Transverse colon (tissue), 4 donors: ENCODE data around the gene NAB2. TPM values are rescaled to one million over a fixed set of nuclear protein-coding genes. Genes with fewer than 3 reads are reported as not detected.
A peak's percentile ranks its signal among the peaks of the same experiment; 100 is the strongest.

ENCODE experiments used
- DNase-seq: peaks from one replicate; pipeline ENCODE4 v3.0.0-alpha.2; 2019
- H3K27ac ChIP-seq, 4 donors: fragments of 200-600 bp; sonication (generic); 2 replicates each; pipeline ENCODE4 v1.5.1; 2016 to 2018; ENCODE audit warnings: inconsistent platforms in 4 of 4
- H3K27me3 ChIP-seq: fragments of 200-600 bp; sonication (generic); 2 replicates; pipeline ENCODE4 v1.5.1; 2017; ENCODE audit warnings: inconsistent platforms
- H3K36me3 ChIP-seq, 4 donors: fragments of 200-600 bp; sonication (generic); 2 replicates each; pipeline ENCODE4 v1.5.1; 2017 to 2019; ENCODE audit warnings: inconsistent platforms in 4 of 4
- H3K4me1 ChIP-seq, 4 donors: fragments of 200-600 bp; sonication (generic); 2 replicates each; pipeline ENCODE4 v1.5.1; 2017 to 2020; ENCODE audit warnings: inconsistent platforms in 4 of 4
- H3K4me3 ChIP-seq, 4 donors: fragments of 200-600 bp; sonication (generic); 1 replicate in 1 of 4; 2 replicates in 3 of 4; pipeline versions ENCODE4 v1.5.1 to v1.6.1; 2017 to 2019; ENCODE audit warnings: inconsistent platforms in 4 of 4
- H3K9me3 ChIP-seq, 2 donors: fragments of 200-600 bp; sonication (generic); 2 replicates each; pipeline ENCODE4 v1.5.1; 2017 to 2019; ENCODE audit warnings: inconsistent platforms in 2 of 2
- CTCF ChIP-seq, 5 experiments: fragments of 200-600 bp in 3 of 5; fragments of 450-650 bp in 2 of 5; sonication (generic) in 3 of 5; IDR thresholded peaks; 1 replicate in 2 of 5; 2 replicates in 3 of 5; pipeline ENCODE4 v1.5.1; 2016 to 2017; ENCODE audit warnings: antibody characterized with exemption in 5 of 5, inconsistent platforms in 3 of 5, mild to moderate bottlenecking in 2 of 5, moderate library complexity in 1 of 5
- EP300 ChIP-seq: sonication (generic); formaldehyde crosslinking; IDR thresholded peaks from one replicate; pipeline ENCODE4 v1.6.1; 2017; ENCODE audit warnings: antibody characterized with exemption, low read depth
- POLR2A ChIP-seq: fragments of 450-650 bp; IDR thresholded peaks from one replicate; pipeline ENCODE4 v1.6.1; 2016; ENCODE audit warnings: antibody characterized with exemption, mild to moderate bottlenecking, moderate library complexity
- POLR2AphosphoS5 ChIP-seq, 3 donors: sonication (generic); formaldehyde crosslinking; IDR thresholded peaks; one replicate each; pipeline ENCODE4 v1.6.1; 2016; ENCODE audit warnings: antibody characterized with exemption in 3 of 3
- WGBS, 2 donors: methylation state at CpG; one replicate each; pipeline ENCODE4 v1.1.5; 2018; ENCODE audit warnings: low coverage in 1 of 2; 5-methylcytosine and 5-hydroxymethylcytosine counted together
- in situ Hi-C, 4 donors: fragments of 200-750 bp; cut with MboI; loops; one replicate each; pipeline versions ENCODE4 v1.15.0 to v1.15.1; 2017; ENCODE audit warnings: low sequenced_read_pairs in 3 of 4, low pct_ligation_motif_present in 1 of 4, low pct_unique_long_range_greater_than_20kb in 1 of 4
- intact Hi-C: fragments of 100-400 bp; cut with DNase I; formaldehyde crosslinking; loops from one replicate; pipeline ENCODE4 v1.15.1; 2023; ENCODE audit warnings: low total_unique reads
- total RNA-seq, 4 donors: library from RNA; depleted of rRNA; stranded (reverse); fragments of >200 nt; gene quantifications; one replicate each; pipeline ENCODE4 v1.1.0, GENCODE V29; 2016

The NAB2 gene
- total RNA-seq, 4 donors from 2014 or later = 2.6 to 9.1 (median 4.7) TPM

- Histone ChIP-seq H3K9me3 (no peaks in the 10 kb centered on the region), H3K4me3 (no peak overlapping the region), H3K27ac (peak overlapping the region in 1 of 4 donors; percentile 26), H3K4me1 (peaks cover 12 to 48% (median 27%) of the 10 kb centered on the region in 4 donors), H3K36me3 (peaks cover 0 to 37% (median 10%) of the 10 kb centered on the region in 4 donors), H3K27me3 (no peaks in the 10 kb centered on the region)
- 67 to 70% methylated on average over 3 to 7 of the region's 7 CpGs for WGBS, 2 donors
- in situ Hi-C loops (no loop called here), intact Hi-C loops (no loop called here)
- no peak for DNase-seq
- TF ChIP-seq POLR2AphosphoS5 (IDR thresholded peaks at IDR 0.05) (peak in 1 of 3 donors; percentile 37), CTCF (IDR thresholded peaks at IDR 0.05) (no peak)
These were observed 18.7 kb downstream of the NAB2 start for GRCh38 chr12:57107456-57108155.

DNA sequence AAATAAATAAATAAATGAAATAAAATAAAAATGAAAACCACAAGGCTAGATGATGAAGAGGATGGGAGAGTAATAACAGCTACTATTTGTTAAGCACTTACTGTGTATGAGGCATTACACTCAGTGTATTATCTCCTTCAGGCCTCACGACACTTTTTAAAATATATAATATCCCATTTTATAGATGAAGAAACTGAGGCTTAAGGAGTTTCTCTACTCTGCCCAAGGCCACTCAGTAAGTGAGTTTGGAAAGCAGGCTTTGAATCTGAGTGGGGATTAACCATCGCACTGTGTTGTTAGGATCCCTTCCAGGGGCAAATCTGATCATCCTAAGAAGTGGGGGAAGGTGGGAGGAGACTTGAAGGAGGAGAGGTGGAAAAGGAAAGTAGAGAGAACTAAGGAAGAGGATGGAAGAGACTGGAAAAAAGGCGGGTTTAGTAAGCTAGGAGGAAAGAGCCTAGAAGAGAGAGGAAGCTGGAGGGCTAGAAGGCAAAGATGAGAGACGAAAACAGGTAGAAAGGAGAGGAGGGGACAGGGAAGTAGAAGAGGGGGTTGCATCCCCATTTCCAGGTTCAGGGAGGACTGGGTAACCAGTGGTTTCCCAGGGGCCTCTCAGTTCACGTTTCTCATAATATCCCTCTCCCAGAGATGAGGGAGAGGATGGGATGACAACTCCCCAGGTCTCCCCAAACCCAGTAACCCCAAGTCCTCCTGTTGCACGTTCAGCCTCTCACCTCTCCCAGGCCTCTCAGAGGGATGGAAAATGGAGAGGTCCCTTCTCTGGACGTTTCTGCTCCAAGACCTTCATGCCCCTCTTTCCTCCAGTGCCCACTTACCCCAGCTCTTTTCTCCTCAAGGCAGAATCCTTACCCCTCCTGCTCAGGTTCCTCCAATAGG is 20.5 kb downstream of the NAB2 start:
- Histone ChIP-seq H3K4me1 (peaks cover 15 to 40% (median 28%) of the 10 kb centered on the region in 4 donors), H3K27me3 (no peaks in the 10 kb centered on the region), H3K36me3 (peaks cover 0 to 33% (median 8%) of the 10 kb centered on the region in 4 donors), H3K27ac (peak overlapping the region; percentile 96 to 99 (median 98)), H3K9me3 (no peaks in the 10 kb centered on the region), H3K4me3 (peak overlapping the region; percentile 54 to 82 (median 62))
- intact Hi-C loops = loop anchor here (2.0 to 5.0 kb wide), 2 partner anchors 21 to 37 kb away; partner anchors contain the start of gene NAB2
- in situ Hi-C loops = loop anchor here in 2 of 4 donors (5.0 kb wide), 2 partner anchors 37 to 42 kb away; no protein-coding TSS in a partner anchor
- DNase-seq = no peak
- 44 to 78% methylated on average over 4 to 7 of the region's 7 CpGs for WGBS, 2 donors
- TF ChIP-seq CTCF (IDR thresholded peaks at IDR 0.05) (no peak), EP300 (no peak), POLR2AphosphoS5 (IDR thresholded peaks at IDR 0.05) (no peak), POLR2A (no peak)

GRCh38 chr12:57110104-57111030 is 21.5 kb downstream of the NAB2 start:
- intact Hi-C loops (loop anchor here (2.0 to 5.0 kb wide), 2 partner anchors 22 to 38 kb away; partner anchors contain the start of gene NAB2), in situ Hi-C loops (loop anchor here in 2 of 4 donors (5.0 kb wide), 2 partner anchors 38 to 43 kb away; no protein-coding TSS in a partner anchor)
- peak overlapping the region; percentile 96 to 99 (median 98) for H3K27ac ChIP-seq
- WGBS, 2 donors = 0 to 2% methylated on average over 1 to 26 of the region's 28 CpGs
- no peaks in the 10 kb centered on the region for H3K9me3 ChIP-seq
- peaks cover 0 to 24% (median 8%) of the 10 kb centered on the region in 4 donors for H3K36me3 ChIP-seq
- peak in 2 of 3 donors; percentile 34 to 62 for TF ChIP-seq POLR2AphosphoS5 (IDR thresholded peaks at IDR 0.05)
- TF ChIP-seq EP300 = no peak
- TF ChIP-seq CTCF (IDR thresholded peaks at IDR 0.05) = no peak
- no peak for TF ChIP-seq POLR2A
- no peaks in the 10 kb centered on the region for H3K27me3 ChIP-seq
- H3K4me3 ChIP-seq = peak overlapping the region; percentile 54 to 82 (median 62)
- peaks cover 15 to 40% (median 28%) of the 10 kb centered on the region in 4 donors for H3K4me1 ChIP-seq
- peak; percentile 82 for DNase-seq
